ENCODE measurements around the gene SLCO3A1.
"Not testable (repeated sequence)": the region's sequence is repeated elsewhere in the genome, so short reads cannot be mapped to it uniquely, and the experiment has no call there.

SLCO3A1 gene

DNA sequence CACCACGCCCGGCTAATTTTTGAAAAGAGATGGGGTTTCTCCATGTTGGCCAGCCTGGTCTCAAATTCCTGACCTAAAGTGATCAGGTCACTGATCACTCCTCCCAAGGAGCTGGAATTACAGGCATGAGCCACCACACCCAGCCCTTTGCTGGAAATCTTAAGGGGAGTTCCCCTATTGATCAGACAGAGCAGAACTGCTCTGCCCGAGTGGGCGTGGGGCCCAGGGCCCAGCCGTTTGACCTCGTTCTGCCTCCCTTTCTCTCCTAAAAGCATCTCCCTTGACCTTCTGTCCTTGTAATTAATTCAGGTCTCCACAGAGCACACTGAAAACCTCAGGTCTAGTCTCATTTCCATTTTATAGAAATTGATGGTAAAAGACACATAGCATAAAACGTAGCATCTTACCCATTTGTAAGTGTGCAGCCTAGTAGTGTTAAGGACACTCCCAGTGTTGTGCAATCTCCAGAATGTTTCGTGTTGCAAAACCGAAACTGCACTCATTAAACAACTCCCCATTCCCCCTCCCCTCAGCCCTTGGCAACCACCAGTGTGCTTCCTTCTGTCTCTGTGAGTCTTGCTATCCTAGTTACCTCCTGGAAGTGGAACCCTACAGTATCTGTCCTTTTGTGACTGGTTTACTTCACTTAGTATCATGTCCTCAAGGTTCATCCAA is 89.3 kb downstream of the SLCO3A1 start:
- peak; percentile 89 for FAIRE-seq

DNA sequence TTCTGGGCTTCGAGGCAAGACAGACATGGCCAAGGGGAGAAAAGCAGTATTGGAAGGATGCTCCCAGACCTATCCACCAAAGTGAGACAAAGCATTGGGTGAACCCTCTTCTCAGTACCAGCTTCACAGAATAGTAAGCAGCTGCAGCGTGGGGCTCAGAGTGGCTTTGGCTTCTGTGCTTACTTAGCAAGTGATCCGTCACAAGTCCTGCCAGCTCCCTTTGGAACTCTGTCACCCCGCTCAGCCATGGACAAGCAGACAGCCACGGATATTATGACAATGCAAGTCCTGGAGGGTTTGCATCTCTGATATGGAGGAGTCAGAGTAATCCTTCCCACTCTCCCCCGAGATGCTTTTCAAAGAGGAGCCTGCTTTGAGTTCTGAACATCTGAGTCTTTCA is 90.8 kb downstream of the SLCO3A1 start:
- FAIRE-seq, result no peak

DNA sequence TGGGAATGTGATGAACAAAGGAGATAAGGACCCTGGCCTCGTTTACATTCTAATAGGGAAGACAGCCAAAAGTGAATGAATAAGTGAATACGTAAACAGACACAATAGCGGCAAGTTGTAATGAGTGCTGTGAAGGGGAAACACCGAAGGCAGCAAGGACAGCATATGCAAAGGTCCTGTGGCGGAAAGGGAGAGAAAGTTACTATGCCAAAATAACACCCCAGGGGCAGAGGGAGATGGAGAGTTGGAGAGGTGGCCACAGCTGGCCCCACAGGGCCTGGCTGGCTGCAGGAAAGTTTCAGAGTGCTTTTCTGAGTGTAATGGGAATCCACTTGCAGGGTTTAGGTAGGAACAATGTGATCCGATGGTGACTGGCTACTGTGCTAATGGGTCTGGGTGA is 91.9 kb downstream of the SLCO3A1 start:
- no peak for FAIRE-seq

DNA sequence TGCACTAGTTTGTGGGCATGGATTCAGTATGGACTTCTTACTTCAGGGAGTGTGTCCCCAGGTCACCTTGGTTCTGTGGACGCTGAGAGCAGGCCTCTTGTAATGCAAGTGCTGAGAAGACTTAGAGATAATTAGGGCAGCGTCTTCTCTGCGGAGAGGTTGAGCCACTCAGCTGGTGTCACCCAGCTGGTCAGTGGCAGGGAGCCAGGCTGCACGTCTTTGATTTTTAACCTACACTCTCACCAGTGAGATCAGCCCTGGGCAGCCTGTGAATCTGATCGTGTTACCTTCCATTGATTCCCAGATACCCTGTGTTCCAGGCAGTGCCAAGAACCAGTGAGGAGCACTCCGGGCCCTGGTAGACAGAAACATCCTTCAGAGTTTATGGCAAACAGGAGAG is 92.6 kb downstream of the SLCO3A1 start:
- no peak for FAIRE-seq

DNA sequence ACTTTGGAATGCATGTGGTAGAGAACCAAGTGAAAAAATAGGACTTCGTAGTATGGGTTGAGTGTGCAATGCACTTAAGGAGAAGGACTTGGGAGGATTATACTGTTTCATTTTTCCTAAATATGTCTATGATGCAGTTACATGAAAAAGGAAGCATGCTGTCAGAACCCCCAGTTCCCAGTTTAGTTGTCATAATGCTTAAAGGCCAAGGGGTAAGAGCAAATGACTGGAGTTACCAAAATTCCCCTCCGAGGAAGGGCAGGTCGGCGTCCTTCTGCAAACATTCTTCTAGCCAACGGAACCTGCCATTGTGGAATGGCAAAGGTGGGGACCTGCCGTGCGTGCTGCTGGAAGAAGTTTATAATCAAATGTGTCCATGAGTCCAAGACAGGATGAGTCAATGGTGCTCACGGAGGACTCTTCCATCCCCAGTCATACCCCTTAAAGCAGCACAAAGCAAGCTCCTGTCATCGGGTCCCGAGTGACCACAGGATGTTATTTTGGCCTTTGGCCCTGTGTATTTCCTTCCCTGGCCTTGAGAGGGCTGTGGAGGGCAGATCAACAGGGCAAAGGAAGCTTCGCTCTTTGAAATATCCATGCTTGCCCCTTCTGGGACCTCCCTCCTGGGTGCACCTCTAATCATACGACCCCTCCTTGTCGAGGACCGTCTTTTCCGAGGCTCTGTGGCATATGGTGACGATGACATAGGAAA is 93.2 kb downstream of the SLCO3A1 start:
- no peak for FAIRE-seq

DNA sequence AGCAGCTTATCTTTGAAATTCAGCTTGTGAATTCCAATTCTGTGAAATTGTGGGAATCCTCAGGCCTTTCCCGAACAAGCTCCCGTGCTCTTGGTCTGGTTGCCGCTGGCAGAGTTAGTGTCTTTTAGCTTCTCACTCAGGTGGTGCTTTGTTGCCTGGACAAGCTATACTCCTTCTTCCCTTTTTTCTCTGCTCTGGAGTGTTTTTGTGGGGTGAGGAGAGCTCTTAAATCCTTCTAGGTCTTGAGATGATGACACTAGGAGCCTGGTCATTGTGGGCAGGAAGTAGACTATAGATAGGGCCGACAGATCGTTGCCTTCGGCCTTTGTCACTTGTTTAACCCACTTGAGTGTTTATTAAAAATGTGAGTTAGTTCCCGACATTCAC is 93.8 kb downstream of the SLCO3A1 start:
- FAIRE-seq, result no peak

DNA sequence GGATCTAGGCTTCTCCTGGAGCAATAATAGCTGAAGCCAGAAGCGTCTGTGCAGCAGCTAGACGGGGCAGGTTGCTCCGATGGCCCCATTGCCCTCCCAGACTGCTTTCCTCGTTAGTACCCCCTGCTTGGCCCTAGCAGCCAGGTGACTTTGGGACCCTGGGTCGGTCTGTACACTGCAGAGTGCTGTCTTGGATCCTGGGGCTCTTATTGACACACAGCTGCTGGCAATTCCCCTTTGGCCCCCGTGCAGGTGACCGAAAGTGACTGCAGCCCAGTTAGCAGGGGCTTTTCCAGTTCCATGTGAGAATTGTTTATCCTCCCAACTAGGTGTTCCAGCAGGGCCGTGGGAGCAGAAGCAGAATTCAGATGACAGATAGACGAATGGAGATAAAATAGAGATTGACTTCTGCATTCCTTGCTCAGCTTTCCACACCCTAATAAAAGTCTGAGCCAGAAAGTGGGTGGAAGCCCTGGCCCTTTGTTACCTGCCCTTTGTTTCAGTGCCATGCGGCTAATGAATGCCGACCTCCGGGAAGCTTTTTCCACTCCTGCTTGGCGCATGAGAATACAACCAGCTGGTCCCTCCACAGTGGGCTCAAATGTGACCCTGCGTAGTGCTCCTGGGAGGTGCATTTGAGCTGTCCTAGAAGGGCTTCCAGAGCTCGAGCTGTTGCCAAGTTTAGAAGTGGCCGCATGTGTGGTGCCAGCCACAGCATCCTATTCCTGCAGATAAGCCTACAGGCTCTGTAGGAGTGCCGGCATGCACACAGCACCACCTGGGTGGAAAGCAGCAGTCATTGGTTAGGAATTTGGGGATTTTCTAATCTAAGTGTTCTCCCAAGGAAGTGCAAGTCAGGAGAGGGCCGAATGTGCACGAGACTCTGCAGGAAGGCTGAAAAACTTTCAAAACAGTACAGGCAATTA is 94.4 kb downstream of the SLCO3A1 start:
- FAIRE-seq, result no peak

DNA sequence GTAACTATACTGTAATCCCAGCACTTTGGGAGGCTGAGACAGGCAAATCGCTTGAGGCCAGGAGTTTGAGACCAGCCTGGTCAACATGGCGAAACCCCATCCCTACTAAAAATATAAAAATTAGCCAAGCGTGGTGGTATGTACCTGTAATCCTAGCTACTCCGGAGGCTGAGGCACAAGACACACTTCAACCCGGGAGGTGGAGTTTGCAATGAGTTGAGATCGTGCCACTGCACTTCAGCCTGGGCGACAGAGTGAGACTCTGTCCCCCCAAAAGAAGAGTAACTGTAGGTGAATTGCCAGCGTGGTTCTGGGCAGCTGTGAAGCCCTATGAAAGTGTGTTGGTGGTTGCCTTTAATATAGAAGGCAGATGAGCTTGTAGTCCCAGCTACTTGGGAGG is 95.9 kb downstream of the SLCO3A1 start:
- FAIRE-seq, result no peak

DNA sequence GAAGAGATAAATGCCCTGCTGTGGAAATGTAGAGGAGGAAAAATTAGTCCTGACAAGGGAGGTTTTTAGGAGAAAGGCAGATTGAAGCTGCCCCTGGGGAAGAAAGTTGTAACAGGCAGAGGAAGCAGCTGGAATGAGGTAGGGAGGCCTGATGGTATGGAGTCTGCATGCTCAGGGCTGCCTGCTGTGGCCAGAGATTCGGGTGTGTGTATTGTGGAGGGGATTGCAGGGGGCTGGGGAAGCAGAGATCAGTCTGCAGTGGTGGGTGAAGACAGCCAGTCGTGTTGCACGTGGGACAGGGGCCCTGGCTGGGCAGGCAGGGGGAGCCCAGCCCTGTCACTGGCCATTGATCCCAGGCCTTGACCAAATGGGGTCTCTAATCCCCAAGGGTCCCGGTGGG is 96.5 kb downstream of the SLCO3A1 start:
- no peak for FAIRE-seq

DNA sequence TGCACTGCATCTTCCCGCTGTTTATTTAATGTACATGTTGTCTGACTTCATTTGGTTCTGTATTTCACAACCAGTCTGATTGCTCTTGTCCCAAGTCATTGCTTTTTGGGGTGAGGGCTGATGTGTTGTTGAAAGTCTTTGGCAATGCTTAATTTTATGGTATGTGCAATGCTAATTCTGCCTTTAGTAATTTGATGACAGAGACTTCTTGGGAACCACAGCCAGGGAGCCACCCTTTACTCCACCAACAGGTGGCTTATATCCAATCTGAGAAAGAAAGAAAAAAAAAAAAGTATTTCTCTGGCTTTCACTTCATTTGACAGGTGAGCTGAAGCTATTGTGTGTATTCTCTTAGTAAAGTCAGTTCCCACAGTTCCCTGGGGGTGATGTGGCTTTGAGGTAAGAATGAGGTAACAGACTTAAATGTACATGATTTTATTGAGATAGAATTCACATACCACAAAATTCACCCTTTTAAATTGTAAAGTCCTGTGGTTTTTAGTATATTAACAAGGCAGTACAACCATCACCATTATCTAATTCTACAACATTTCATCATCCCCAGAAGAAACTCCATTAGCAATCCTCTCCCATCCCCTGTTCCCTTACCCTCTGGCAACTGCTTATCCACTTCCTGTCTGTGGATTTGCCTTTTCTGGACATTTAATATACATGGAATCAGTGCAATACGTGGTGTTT is 97.3 kb downstream of the SLCO3A1 start:
- FAIRE-seq, result no peak

DNA sequence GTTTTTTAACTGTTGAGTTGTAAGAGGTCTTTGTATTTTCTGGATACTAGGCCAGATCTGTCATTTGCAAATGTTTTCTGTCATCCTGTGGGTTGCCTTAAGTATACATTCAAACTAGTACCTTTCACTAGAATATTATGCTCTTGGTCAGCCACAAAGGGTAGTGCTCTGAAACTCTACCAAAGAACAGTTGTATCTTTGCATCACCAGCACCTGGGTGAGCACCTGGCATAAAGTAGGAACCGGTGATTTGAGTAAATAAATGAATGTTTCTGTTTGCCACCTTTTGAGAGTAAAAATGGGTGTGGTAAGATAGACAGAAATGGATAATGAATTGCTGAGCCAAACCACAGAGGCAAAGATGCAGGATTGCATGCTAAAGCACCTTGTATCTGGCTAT is 98.7 kb downstream of the SLCO3A1 start:
- FAIRE-seq, result no peak

DNA sequence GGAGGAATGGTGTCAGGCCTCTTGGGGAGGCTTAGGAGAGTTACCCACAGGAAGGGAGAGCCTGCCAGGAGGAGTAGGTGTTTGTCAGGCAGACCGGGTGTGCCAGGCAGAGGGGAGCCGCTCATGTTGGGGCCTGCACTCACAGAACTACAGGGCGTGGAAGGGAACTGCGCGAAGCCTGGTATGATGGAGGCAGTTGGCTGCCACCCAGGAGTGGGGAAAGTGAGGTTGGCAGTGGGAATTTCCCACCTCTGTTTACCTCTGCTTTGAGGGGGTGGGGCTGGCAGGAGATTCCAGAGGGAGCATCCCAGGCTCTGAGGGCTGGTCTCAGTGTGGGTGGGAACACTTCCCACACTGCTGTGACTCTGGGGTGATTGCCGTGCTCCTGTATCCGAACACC is 99.9 kb downstream of the SLCO3A1 start:
- no peak for FAIRE-seq

DNA sequence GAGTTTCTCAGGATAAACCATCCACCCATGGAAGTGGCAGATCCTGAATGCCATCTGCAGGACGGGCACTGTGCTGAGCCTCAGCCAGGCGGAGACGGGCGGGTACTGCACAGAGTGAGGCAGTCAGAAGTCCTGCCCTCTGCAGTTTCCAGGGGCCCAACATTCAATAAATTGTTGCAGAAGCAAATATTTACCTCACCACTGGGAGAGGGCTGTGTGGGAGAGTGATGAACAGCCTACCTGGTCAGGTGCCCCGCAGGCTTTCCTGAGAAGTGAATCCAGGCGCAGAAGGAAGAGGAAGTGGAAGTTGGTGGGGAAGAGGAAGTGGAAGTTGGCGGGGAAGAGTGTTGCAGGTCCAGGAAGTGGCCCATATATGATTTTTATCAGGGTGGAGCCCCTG is 100.8 kb downstream of the SLCO3A1 start:
- no peak for FAIRE-seq

DNA sequence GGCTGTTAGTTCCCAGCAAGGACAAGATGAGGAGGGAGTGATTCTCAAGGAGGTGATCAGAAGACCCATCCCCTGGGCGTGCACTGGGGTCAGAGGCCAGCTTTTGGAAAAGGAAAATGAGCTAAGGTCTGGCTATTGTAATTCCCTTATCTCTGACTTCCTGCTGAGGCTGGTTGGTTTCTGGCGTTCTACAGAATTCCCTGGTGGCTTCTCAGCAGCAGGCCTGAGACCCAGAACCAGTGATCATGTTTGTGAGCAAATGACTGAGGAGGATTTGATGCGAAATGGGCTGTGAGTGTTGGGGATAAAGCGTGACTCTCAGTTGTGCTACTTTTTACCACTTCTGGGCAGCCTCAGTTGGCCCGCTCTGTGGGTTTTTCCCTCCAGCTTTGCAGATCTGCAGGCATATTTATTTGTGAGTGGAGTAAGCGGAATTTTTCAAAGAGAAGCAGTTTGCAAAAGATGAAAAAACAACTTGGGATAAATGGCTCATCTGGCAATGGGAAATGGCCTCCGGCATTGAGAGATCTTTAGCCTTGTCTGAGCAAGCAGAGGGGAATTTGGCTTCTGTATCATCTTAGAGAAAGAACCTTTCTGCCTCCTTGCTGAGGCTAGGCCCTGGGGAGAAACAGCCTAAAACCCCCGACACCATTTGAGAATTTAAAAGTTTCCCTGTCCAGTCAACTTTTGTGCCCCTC is 102.7 kb downstream of the SLCO3A1 start:
- FAIRE-seq, result no peak

DNA sequence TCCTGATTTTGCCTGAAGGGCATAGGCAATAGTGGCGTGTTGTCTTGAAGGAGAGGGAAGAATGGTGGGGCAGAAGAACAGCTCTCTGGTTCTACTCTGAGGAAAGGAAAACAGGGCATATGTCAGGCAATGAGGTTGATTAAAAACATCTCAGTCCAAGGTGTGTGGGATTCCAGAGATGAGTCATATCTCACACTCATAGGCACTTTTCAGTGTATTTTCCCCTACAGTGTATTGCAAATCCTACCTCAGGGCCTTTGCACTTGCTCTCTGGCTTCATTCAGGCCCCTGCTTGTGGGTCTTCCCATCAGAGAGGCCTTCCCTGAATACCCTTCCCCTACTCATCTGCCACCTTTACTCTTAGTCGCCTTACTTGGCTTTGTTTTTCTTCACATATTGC is 107.8 kb downstream of the SLCO3A1 start:
- no peak for FAIRE-seq

DNA sequence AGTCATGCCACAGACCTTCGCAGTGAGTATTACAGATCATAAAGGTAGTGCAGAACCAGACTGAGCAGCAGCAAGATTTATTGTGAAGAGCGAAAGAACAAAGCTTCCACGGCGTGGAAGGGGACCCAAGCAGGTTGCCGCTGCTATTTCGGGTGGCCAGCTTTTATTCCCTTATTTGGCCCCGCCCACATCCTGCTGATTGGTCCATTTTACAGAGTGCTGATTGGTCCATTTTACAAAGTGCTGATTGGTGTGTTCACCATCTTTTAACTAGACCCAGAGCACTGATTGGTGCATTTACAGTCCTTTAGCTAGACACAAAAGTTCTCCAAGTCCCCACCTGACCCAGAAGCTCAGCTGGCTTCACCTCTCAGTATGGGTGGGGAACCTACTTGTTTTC is 110.2 kb downstream of the SLCO3A1 start:
- FAIRE-seq, result not testable (repeated sequence)

DNA sequence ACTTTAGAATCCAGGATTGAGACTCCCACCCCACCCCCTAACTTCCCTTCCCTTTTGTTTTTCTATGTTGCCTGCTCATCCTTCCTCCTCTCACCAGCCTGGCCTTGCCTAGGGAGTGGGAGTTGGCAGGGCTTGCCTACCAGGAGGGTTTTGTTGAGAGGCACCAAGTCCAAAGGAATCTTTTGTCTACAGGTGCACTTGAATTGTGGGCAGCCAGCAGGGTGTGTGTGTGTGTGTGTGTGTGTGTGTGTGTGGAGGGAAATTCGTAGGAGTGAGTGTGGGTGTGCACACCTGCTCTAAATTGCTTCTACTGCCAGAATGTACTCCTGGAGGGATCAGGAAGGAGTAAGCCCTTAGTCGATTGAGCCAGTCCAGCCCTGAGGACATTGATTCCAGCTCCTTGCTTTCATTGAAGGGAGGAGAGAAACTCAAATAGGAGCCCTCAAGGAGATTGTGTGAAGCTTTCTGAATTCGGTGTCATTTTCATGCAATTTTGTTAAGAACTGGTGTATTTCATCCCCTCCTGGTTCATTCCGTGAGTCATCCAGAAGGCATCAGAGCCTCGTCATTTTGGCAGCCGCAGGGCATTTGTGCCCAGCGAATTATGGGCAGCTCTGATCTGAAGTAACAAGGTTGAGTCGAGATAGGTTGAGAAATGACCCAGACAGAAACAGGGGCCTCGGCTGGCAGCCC is 112.1 kb downstream of the SLCO3A1 start:
- FAIRE-seq, result no peak

DNA sequence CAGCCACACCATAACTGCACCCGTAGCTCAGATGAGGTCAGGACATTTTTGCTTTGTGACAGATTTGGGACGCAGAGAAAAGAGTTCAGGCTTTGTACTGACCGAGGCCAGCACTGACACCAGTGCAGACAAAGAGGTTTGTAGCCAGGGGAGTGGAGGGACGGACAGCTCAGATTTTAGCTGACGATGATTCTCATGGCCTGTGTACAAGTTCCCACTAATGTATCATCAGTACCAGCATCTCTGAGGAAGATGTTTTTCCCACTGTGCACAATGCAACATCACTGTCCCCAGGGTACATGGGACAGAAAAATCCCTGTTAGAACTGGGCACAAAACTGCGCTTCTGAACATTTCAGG is 112.7 kb downstream of the SLCO3A1 start:
- FAIRE-seq, result no peak

DNA sequence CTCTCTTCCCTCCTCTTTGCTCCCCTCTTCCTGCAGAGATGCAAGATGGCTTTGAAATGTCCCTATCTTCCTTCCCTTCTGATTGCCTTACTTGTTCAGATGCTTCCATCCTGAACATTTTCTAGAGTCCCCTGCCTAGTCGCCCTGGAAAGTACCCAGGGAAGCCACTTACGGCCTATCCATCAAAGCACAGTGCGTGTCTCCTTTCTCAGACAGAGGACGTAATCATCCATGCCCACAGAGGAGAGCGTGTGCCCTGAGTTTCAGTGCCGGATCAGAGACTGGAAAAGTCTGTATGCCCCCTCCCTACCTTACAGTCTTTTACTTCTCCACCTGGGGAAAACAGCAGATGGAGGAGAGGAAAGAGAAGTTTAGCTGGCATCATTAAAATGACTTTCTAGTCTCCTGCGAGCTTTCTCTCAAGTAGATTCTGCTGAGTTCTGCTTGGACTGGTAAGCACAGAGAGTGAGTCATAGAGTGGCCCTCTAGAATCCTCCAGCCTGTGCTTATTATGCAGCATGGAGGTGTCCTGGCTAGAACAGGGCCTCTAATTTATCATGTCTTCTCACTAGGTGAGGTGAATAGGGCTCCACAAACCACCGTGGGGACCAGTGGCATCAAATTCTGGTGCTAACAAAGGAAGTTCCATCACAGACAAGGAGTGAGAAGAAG is 114.6 kb downstream of the SLCO3A1 start:
- FAIRE-seq, result no peak

DNA sequence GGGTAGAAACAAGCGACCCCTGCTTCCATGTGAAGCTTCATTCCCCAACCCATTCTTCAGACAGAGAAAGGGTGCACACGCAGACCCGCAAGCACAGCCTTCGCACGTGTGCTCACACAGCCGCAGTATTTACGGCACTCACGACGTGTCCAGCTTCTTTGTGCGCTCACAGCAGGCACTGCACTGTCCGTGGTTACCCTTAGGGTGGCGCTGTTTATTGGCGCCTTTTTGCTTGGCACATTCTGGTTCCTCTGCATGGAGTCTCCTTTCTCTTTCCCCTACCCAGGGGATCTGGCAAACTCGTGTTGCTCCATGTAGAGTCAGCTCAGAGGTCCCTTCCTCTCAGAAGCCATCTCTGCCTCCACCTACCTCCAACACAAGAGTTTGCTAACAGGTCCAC is 115.1 kb downstream of the SLCO3A1 start:
- FAIRE-seq, result no peak

DNA sequence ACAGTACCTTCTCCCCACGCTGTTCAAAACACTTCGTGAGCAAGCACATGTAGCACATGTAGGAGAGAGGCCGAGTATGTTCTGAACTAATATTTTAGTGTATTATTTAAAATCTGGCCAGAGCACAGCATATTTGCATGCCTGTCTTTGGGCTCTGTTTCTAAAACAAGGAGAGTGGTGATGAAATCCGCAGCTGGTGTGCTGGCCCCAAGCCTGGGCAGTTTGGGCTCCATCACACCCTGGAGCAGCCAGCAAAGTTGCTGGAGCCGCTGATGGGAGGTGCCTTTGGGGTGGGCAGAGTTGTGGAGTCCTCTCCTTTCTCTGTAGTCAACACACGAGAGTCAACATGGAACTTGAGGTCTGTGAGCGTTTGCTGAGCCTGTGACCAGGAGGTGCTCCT is 116.6 kb downstream of the SLCO3A1 start:
- FAIRE-seq, result no peak

All from endometrium (tissue), 2 donors.